IMR-90 (cell line): Measurements from ENCODE around the gene ULK1. TPM values are rescaled to one million over a fixed set of nuclear protein-coding genes. Genes with fewer than 3 reads are reported as not detected.

Experiments
- ATAC-seq: fragments of 200-7000 bp; cut with Tn5 transposase; 2 replicates; pipeline ENCODE4 v1.9.1; 2020; ENCODE audit warnings: low read depth, mild to moderate bottlenecking, moderate library complexity
- BruUV-seq: library from RNA; stranded (reverse); fragments of 400-500 nt; replicated peaks from 2 replicates; lab custom pipeline; 2021; lab: Mats Ljungman, UMichigan
- CTCF ChIA-PET: fragments of 300-600 bp; formaldehyde crosslinking; extraction: SDS; loops from one replicate; lab custom pipeline; 2021; ENCODE audit warnings: antibody characterized with exemption; lab: Yijun Ruan, JAX
- POLR2A ChIA-PET: fragments of 300-600 bp; sonication (Branson Sonifier 250); formaldehyde crosslinking; loops from one replicate; lab custom pipeline; 2022; ENCODE audit warnings: antibody characterized with exemption; ENCODE audit not compliant: unreplicated experiment; lab: Charles Lee
- DNase-seq: peaks from one replicate; pipeline ENCODE4 v3.0.0; 2013
- H2AFZ ChIP-seq: replicated peaks from 2 replicates; pipeline ENCODE3; 2013; ENCODE audit warnings: low read length, mild to moderate bottlenecking; ENCODE audit not compliant: poor library complexity
- H2AK5ac ChIP-seq: 2 replicates; pipeline ENCODE4 v1.6.1; 2013; ENCODE audit warnings: low read depth, low read length, inconsistent platforms
- H2AK9ac ChIP-seq: replicated peaks from 2 replicates; pipeline ENCODE3; 2013; ENCODE audit warnings: mild to moderate bottlenecking, low read depth, low read length, moderate library complexity; ENCODE audit not compliant: poor library complexity
- H2BK120ac ChIP-seq: 2 replicates; pipeline ENCODE4 v1.6.1; 2013; ENCODE audit warnings: low read depth, low read length, inconsistent platforms
- H2BK15ac ChIP-seq: 3 replicates; pipeline ENCODE4 v1.6.1; 2013; ENCODE audit warnings: low read depth, low read length, inconsistent platforms
- H2BK20ac ChIP-seq: 2 replicates; pipeline ENCODE4 v1.6.1; 2013; ENCODE audit warnings: low read depth, mild to moderate bottlenecking, inconsistent platforms, low read length, moderate library complexity
- H2BK5ac ChIP-seq: 2 replicates; pipeline ENCODE4 v1.6.1; 2013; ENCODE audit warnings: mild to moderate bottlenecking, low read depth, low read length, inconsistent platforms; ENCODE audit not compliant: poor library complexity, severe bottlenecking
- H3K14ac ChIP-seq: replicated peaks from 2 replicates; pipeline ENCODE4 v1.6.1; 2013; ENCODE audit warnings: low read depth, low read length, inconsistent platforms
- H3K18ac ChIP-seq: 2 replicates; pipeline ENCODE4 v1.6.1; 2013; ENCODE audit warnings: low read depth, low read length, control low read depth
- H3K23ac ChIP-seq: 2 replicates; pipeline ENCODE4 v1.6.1; 2013; ENCODE audit warnings: low read depth, low read length, inconsistent platforms
- H3K27ac ChIP-seq: 2 replicates; pipeline ENCODE4 v1.5.1; 2013; ENCODE audit warnings: mild to moderate bottlenecking, control low read depth, low read length; ENCODE audit not compliant: insufficient read depth
- H3K27me3 ChIP-seq: 2 replicates; pipeline ENCODE4 v1.6.1; 2013; ENCODE audit warnings: low read length; ENCODE audit not compliant: control insufficient read depth, insufficient read depth
- H3K36me3 ChIP-seq: 2 replicates; pipeline ENCODE4 v1.6.1; 2013; ENCODE audit warnings: low read length, mixed read lengths; ENCODE audit not compliant: control insufficient read depth, insufficient read depth
- H3K4ac ChIP-seq: 2 replicates; pipeline ENCODE4 v1.6.1; 2013; ENCODE audit warnings: low read depth, low read length, inconsistent platforms
- H3K4me1 ChIP-seq: 2 replicates; pipeline ENCODE4 v1.6.1; 2013; ENCODE audit warnings: low read length, mixed read lengths; ENCODE audit not compliant: control insufficient read depth, insufficient read depth
- H3K4me2 ChIP-seq: 2 replicates; pipeline ENCODE4 v1.6.1; 2013; ENCODE audit warnings: low read depth, mild to moderate bottlenecking, control low read depth, low read length, moderate library complexity
- H3K4me3 ChIP-seq: 2 replicates; pipeline ENCODE4 v1.5.1; 2013; ENCODE audit warnings: low read depth, mild to moderate bottlenecking, control low read depth, low read length, moderate library complexity; ENCODE audit not compliant: insufficient read depth
- H3K56ac ChIP-seq: 2 replicates; pipeline ENCODE4 v1.6.1; 2013; ENCODE audit warnings: low read length, inconsistent platforms; ENCODE audit not compliant: insufficient read depth; ENCODE audit errors: extremely low read depth
- H3K79me1 ChIP-seq, 2 experiments: 2 replicates each; pipeline ENCODE4 v1.6.1; 2013; ENCODE audit warnings: low read length in 2 of 2, inconsistent platforms in 1 of 2, low read depth in 1 of 2
- H3K9ac ChIP-seq: 2 replicates; pipeline ENCODE4 v1.6.1; 2013; ENCODE audit warnings: low read depth, low read length, control low read depth
- H3K9me1 ChIP-seq: 2 replicates; pipeline ENCODE4 v1.6.1; 2013; ENCODE audit warnings: low read length, inconsistent platforms; ENCODE audit not compliant: insufficient read depth
- H3K9me3 ChIP-seq: 2 replicates; pipeline ENCODE4 v1.6.1; 2013; ENCODE audit warnings: low read length; ENCODE audit not compliant: control insufficient read depth, insufficient read depth
- H4K20me1 ChIP-seq: 2 replicates; pipeline ENCODE4 v1.6.1; 2013; ENCODE audit warnings: low read length, inconsistent platforms; ENCODE audit not compliant: insufficient read depth
- H4K5ac ChIP-seq: 2 replicates; pipeline ENCODE4 v1.6.1; 2013; ENCODE audit warnings: mild to moderate bottlenecking, low read depth, low read length, control low read depth
- H4K8ac ChIP-seq, 2 experiments: 2 replicates each; pipeline ENCODE4 v1.6.1; 2013; ENCODE audit warnings: low read depth in 2 of 2, low read length in 2 of 2, control low read depth in 1 of 2, inconsistent platforms in 1 of 2
- H4K91ac ChIP-seq: 2 replicates; pipeline ENCODE4 v1.6.1; 2013; ENCODE audit warnings: low read depth, low read length, inconsistent platforms; ENCODE audit not compliant: insufficient read depth
- BHLHE40 ChIP-seq: fragments of 150-350 bp; IDR thresholded peaks from 2 replicates; pipeline ENCODE4 v1.6.1; 2016; ENCODE audit warnings: mild to moderate bottlenecking, low read depth, low read length
- CEBPB ChIP-seq: IDR thresholded peaks from 2 replicates; pipeline ENCODE4 v1.6.1; 2012; ENCODE audit warnings: low read depth, low read length, improper control_type of control experiment
- POLR2A ChIP-seq: IDR thresholded peaks from 2 replicates; pipeline ENCODE4 v1.6.1; 2012; ENCODE audit warnings: mild to moderate bottlenecking, low read depth, low read length
- RAD21 ChIP-seq: IDR thresholded peaks from 2 replicates; pipeline ENCODE4 v1.6.1; 2012; ENCODE audit warnings: low read length, improper control_type of control experiment
- SMC3 ChIP-seq: fragments of 150-350 bp; IDR thresholded peaks from 2 replicates; pipeline ENCODE4 v1.6.1; 2016; ENCODE audit warnings: low read depth, mild to moderate bottlenecking, antibody characterized with exemption, low read length, moderate library complexity
- WGBS, 2 experiments: methylation state at CpG; one replicate each; pipeline versions ENCODE4 v1.1.5 to v1.1.7; 2013; ENCODE audit warnings: missing lambda C conversion rate in 2 of 2; ENCODE audit not compliant: insufficient read length in 1 of 2; ENCODE audit errors: extremely low coverage in 2 of 2; 5-methylcytosine and 5-hydroxymethylcytosine counted together
- dilution Hi-C: fragments of 300-500 bp; cut with HindIII; formaldehyde crosslinking; loops from one replicate; pipeline ENCODE4 v1.14.3; 2018; ENCODE audit warnings: low sequenced_read_pairs; ENCODE audit not compliant: unreplicated experiment
- in situ Hi-C: fragments of 300-500 bp; cut with MboI; formaldehyde crosslinking; loops from 3 replicates; pipeline ENCODE4 v1.14.3; 2019; ENCODE audit warnings: low sequenced_read_pairs, inconsistent platforms, mixed read lengths
- intact Hi-C: fragments of 100-400 bp; cut with micrococcal nuclease; formaldehyde crosslinking; loops from 2 replicates; pipeline ENCODE4 v1.10.0; 2022
- polyA plus RNA-seq, 3 experiments: library from polyadenylated mRNA; depleted of rRNA; stranded (reverse); fragments of >200 nt; gene quantifications; 2 replicates each; pipeline ENCODE4 v1.2.3, GENCODE V29; 2012; ENCODE audit warnings: low replicate concordance in 1 of 3
- total RNA-seq: library from RNA; depleted of rRNA; stranded (reverse); fragments of >200 nt; gene quantifications from 2 replicates; pipeline ENCODE4 v1.2.3, GENCODE V29; 2012
- TF ChIP-seq, protein P1 (sequence below): conservative IDR thresholded peaks from 2 replicates; pipeline ENCODE4 v1.5.1; 2012; ENCODE audit warnings: mild to moderate bottlenecking, low read depth, low read length, improper control_type of control experiment

The ULK1 gene
- total and polyA plus RNA-seq, 2 of the 4 experiments (the other 2 are of a cell fraction) = 1.8 to 19.2 TPM

DNA sequence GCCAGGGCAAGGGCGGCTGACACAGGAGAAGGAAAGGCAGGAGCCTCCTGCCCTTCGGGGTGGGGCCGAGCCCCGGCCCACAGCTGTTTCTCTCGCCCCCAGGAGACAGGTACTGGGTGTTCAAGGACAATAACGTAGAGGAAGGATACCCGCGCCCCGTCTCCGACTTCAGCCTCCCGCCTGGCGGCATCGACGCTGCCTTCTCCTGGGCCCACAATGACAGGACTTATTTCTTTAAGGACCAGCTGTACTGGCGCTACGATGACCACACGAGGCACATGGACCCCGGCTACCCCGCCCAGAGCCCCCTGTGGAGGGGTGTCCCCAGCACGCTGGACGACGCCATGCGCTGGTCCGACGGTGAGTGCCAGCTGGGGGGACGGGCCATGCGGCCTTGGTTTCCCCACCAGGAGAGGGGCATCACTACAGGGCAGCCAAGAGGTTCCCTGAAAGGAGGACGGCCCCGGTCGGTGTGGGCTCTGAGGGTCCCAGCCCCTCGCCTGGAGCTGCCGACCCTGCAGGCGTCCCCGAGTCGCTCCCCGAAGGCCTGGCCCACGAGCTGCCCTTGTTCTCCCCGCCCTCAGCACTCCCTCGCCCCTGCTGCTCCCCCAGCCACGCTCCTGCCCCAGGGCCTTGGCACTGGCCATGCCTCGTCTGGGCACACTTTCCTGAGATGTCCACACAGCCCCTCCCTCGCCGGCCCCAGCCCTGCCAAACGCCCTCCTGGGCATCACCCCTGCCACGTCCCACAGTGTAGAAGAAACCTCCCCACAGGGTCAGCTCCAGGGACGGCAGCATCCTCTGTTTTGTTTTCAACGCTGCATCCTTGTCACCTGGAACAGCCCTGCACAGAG, 44.5 kb upstream of the ULK1 start (continued):
- TF ChIP-seq CEBPB (no peak), POLR2A (no peak)

DNA sequence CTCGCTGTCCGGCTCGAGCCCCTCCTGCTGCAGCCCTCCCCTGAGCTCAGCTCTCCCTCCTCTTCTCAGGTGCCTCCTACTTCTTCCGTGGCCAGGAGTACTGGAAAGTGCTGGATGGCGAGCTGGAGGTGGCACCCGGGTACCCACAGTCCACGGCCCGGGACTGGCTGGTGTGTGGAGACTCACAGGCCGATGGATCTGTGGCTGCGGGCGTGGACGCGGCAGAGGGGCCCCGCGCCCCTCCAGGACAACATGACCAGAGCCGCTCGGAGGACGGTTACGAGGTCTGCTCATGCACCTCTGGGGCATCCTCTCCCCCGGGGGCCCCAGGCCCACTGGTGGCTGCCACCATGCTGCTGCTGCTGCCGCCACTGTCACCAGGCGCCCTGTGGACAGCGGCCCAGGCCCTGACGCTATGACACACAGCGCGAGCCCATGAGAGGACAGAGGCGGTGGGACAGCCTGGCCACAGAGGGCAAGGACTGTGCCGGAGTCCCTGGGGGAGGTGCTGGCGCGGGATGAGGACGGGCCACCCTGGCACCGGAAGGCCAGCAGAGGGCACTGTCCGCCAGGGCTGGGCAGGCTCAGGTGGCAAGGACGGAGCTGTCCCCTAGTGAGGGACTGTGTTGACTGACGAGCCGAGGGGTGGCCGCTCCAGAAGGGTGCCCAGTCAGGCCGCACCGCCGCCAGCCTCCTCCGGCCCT, 43.4 kb upstream of the ULK1 start:
- CTCF ChIA-PET = no interaction called here

More for the DNA sequence above, 43.4 kb upstream of the ULK1 start:
- Histone ChIP-seq H4K8ac (no peak overlapping the region), H2AFZ (peak overlapping the region; percentile 56), H3K14ac (no peak overlapping the region), H3K18ac (no peak overlapping the region), H3K9me1 (no peaks in the 10 kb centered on the region), H3K4me1 (peaks cover 6% of the 10 kb centered on the region), H3K9ac (no peak overlapping the region), H2BK20ac (no peak overlapping the region), H3K27me3 (peaks cover 8% of the 10 kb centered on the region; the same call in 1 of the 2 replicates), H3K4ac (no peak overlapping the region), H4K91ac (no peak overlapping the region), H2BK120ac (no peak overlapping the region), H2BK15ac (no peak overlapping the region), H4K5ac (no peak overlapping the region), H3K23ac (no peak overlapping the region), H2AK9ac (peak overlapping the region; percentile 55), H3K56ac (no peak overlapping the region), H3K36me3 (no peaks in the 10 kb centered on the region), H2AK5ac (no peak overlapping the region), H3K4me3 (no peak overlapping the region), H4K20me1 (no peaks in the 10 kb centered on the region; the same call in 1 of the 2 replicates), H2BK5ac (no peak overlapping the region), H3K79me1 (no peaks in the 10 kb centered on the region), H3K9me3 (no peaks in the 10 kb centered on the region), H3K27ac (no peak overlapping the region), H3K4me2 (no peak overlapping the region)
- in situ Hi-C loops (no loop called here), intact Hi-C loops (loop anchor here (2.0 kb wide), 1 partner anchor 150 kb away; no protein-coding TSS in a partner anchor), dilution Hi-C loops (no loop called here)
- ATAC-seq = peak; percentile 79
- TF ChIP-seq, protein P1, sequence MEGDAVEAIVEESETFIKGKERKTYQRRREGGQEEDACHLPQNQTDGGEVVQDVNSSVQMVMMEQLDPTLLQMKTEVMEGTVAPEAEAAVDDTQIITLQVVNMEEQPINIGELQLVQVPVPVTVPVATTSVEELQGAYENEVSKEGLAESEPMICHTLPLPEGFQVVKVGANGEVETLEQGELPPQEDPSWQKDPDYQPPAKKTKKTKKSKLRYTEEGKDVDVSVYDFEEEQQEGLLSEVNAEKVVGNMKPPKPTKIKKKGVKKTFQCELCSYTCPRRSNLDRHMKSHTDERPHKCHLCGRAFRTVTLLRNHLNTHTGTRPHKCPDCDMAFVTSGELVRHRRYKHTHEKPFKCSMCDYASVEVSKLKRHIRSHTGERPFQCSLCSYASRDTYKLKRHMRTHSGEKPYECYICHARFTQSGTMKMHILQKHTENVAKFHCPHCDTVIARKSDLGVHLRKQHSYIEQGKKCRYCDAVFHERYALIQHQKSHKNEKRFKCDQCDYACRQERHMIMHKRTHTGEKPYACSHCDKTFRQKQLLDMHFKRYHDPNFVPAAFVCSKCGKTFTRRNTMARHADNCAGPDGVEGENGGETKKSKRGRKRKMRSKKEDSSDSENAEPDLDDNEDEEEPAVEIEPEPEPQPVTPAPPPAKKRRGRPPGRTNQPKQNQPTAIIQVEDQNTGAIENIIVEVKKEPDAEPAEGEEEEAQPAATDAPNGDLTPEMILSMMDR = peak; percentile 56
- no peak for TF ChIP-seq BHLHE40
- TF ChIP-seq RAD21 = peak; percentile 78
- peak; percentile 53 for TF ChIP-seq SMC3
- no peak for DNase-seq
- no TSS peak for BruUV-seq
- WGBS, 2 experiments = 79% methylated on average over 19 of the region's 41 CpGs; no CpG with 5 or more reads in 1 of the 2 experiments
- POLR2A ChIA-PET = no interaction called here
